ENCODE data around the gene RASSF4. TPM values are rescaled to one million over a fixed set of nuclear protein-coding genes. Genes with fewer than 3 reads are reported as not detected.

RASSF4 gene
- total RNA-seq, 1 experiment from 2014 or later, result 2.8 TPM

DNA sequence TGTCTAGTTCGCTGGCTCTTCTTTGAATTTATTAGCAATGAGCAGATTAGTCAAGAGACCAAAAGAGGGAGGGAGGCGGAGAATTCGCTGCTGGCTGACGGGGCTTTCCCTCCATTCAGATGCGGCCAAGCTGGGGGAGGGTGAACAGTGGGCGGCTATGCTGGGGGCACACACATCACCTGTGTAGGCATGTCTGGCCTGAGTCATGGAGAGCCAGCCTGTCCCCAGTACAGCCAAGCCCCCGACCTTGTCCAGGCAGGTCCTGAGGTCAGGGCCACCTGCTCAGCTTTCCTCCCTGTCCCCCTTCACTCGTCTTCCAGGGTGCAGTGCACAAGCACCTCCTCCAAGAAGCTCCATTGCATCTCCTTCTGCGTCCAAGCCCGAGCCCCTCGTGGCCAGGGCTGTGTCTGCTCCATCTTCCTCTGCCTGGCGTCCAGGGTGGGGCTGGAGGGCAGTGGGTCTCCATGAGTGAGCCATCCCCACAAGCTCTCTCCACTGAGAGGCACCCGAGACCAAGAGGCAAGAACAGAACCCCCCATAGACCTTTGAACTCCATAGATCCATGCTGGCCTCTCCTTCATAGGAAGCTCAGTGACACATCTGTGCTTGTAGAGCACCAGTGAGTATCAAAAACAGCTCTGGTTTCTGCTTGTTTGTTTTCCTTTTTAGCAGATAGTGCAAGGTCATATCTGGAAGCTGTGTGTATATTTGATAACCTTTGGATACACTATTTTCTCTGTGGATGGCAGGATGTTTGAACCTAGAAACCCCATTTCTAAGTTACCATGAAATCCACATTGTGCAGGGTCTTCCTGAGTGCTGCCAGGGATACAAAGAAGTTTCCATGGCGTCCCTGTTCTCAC, 20.9 kb downstream of the RASSF4 start (continued):
- TF ChIP-seq REST (IDR thresholded peaks at IDR 0.05; ENCODE audit: low read depth) (no peak), ZBTB33 (IDR thresholded peaks at IDR 0.05; ENCODE audit: extremely low read depth, insufficient replicate concordance, low read length) (no peak), SRF (IDR thresholded peaks at IDR 0.05; ENCODE audit: low read depth) (no peak)
- TF ChIP-seq, protein P1, sequence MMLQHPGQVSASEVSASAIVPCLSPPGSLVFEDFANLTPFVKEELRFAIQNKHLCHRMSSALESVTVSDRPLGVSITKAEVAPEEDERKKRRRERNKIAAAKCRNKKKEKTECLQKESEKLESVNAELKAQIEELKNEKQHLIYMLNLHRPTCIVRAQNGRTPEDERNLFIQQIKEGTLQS (IDR thresholded peaks at IDR 0.05), result no peak
- TF ChIP-seq, protein P2, sequence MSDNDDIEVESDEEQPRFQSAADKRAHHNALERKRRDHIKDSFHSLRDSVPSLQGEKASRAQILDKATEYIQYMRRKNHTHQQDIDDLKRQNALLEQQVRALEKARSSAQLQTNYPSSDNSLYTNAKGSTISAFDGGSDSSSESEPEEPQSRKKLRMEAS (IDR thresholded peaks at IDR 0.05), result no peak
